SK-N-DZ (cell line): ENCODE measurements around the gene CEP85L.

ENCODE experiments used
- DNase-seq: peaks from one replicate; pipeline ENCODE4 v3.0.0-alpha.2; 2015; ENCODE audit warnings: low spot score

The CEP85L gene

DNA sequence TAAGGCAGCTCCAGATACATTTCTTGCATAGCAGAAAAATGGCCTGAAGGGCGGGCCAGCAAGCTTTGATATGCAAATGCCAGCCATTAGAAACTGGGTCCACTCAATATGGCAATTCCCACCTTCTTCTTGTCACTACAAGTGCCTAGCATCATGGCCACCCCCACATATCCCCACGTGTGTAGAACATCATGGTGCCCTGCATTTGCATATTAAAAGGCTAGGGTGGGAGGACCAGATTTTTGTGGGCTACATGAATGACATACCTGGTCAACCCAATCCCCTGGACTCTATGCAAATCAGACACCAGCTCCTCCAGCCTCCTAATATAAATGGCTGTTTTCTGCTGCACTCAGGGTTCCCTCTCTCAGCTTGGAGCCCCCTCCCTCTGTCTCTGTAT lies 71.6 kb downstream of the CEP85L start:
- DNase-seq, result no peak

DNA sequence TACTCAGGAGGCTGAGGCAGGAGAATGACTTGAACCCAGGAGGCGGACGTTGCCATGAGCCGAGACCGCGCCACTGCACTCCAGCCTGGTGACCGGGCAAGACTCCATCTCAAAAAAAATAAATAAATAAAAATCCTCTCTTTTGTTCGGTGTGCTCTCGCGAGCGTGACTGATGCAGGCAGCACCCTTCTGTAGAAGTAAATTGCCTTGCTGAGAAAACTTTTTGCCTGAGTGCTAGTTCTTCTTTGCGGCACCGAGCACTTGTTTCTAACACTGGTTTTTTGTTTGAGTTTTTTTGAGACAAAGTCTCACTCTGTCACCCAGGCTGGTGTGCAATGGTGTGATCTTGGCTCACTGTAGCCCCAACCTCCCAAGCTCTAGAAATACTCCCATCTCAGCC lies 72.8 kb downstream of the CEP85L start:
- no peak for DNase-seq

GRCh38 chr6:118577972-118578371 lies 73.4 kb downstream of the CEP85L start:
- DNase-seq, result no peak

DNA sequence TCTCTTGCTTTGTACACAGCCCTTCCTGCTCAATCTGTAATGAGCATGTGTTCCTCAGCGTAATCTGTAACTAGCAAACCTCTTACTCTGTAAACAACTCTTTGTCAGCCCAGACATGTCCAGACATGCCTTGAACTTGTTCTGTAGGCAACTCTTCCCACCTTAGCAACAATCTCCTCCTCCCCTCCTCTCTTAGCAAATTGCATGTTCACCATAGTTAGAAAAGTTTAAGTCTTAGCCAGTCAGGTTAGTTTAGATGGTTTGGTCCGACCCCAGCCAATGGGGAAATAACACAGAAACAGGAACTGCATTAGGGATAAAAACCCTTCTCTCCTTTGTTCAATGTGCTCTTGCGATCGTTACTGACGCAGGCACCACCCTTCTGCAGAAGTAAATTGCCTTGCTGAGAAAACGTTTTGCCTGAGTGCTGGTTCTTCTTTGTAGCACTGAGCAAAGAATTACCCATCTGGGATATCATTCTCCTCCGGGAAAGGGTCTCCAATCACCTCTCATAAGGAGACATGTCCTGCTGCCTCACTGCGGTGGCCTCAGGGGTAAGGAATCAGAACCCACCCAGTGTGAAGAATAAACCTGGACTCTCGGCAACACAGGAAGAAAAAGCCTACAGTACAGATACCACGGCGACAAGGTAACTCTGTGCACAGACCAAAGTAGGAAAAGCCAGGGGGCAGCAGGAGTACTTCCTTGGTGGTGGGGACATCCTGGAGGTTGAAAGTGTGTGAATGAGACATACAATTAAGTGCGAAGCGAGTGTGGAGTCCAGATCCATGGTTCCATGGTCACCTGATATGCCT lies 77.1 kb downstream of the CEP85L start:
- DNase-seq, result no peak

DNA sequence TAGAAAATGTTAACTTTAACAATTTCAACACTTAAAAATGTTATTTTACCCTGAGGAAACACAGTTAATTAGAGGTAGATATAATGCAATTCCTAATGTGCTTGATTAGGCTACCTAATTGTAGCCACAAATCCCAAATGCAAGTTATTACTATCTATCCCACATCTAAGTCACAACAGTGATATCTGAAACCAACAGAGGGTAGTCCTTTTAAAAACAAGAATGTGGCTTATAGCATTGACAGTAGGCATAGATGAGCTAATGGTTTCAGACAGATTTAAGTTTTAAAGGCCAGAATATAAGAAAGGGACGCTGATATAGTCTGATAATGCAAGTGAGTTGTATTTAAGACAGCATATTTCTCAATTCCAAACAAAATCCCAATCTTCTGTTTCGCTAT lies 80.3 kb downstream of the CEP85L start:
- no peak for DNase-seq

DNA sequence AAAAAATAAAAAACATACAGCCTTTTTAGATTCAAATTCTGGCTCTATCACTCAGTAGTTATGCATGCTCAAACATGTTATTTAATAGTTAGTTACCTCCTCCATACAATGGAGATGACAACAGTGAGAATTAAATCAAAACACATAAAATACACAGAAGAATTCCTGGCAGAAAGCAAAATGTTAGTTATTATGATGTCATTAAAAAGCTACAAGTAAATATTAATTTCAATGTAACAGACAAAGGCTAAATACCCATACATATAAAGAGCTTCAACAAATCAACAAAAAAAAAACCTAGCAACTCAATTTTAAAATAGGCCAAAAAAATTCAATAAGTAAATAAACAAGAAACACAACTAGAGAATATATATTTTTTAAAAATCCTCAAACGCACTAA lies 81.9 kb downstream of the CEP85L start:
- DNase-seq, result no peak

DNA sequence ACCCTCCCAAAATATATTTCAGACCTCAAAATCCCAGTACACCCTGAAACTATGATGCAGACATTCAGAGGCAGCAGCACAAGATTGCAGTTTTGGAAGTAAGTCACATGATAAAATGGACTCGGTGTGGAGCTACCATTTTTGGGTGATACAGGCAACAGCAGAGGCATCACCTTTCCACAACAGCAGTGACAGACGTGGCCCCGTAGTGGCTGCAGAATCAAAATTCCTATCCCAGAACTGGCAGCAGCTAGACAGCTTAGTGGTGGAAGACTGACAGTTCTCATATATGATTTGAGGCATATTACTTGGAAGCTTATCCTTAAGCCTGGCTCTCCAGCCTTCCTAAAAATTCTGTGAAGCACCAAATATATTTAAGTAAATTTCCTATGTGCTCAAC lies 83.4 kb downstream of the CEP85L start:
- DNase-seq, result no peak

GRCh38 chr6:118565311-118565960 lies 86.0 kb downstream of the CEP85L start:
- peak; percentile 32 for DNase-seq

- DNase-seq, result no peak
Observed at GRCh38 chr6:118562959-118563358, 88.4 kb downstream of the CEP85L start.

- no peak for DNase-seq
Observed at GRCh38 chr6:118562248-118562647, 89.1 kb downstream of the CEP85L start.

GRCh38 chr6:118559659-118560058 lies 91.7 kb downstream of the CEP85L start:
- DNase-seq, result no peak

DNA sequence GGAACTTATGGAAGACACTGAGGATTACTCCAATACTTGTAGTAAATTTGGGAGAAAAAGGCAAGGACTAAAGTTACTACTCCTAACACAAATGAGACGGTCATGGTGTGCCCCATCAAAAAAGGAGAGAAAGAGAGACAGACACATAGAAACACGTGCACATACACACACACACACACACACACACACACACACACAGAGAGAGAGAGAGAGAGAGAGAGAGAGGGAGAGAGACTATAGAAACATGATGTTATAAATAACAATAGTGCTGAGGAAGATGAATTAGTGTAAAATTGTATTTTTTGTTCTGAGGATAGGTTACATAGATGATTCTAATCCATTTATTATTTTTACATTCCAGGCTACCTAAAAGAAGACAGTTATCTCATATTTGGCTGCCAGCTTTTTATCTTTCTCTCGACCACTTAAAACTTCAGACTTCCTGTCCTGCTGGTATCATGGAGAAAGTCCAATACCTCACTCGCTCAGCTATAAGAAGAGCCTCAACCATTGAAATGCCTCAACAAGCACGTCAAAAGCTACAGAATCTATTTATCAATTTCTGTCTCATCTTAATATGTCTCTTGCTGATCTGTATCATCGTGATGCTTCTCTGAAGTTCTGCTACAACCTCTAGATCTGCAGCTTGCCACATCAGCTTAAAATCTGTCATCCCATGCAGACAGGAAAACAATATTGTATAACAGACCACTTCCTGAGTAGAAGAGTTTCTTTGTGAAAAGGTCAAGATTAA lies 92.8 kb downstream of the CEP85L start:
- DNase-seq, result no peak

DNA sequence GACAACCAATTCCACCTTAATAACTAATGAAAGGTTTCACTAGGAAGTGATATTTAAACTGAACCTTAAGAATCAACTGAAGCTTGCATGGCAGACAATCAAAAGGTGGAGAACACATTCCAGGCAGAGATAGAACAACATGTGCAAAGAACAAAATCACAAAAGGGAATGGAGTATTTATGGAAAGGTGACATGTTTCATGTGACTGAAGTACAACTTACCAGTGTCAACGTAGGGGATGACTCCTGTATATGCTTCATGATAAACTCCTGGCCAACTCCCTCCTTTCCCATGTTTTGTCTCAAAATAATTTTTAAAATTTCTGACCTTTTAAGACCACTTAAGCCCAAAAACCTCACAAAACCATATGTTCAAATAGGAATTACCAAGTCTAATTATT lies 96.7 kb downstream of the CEP85L start:
- no peak for DNase-seq

GRCh38 chr6:118553132-118553531 lies 98.3 kb downstream of the CEP85L start:
- DNase-seq, result no peak

DNA sequence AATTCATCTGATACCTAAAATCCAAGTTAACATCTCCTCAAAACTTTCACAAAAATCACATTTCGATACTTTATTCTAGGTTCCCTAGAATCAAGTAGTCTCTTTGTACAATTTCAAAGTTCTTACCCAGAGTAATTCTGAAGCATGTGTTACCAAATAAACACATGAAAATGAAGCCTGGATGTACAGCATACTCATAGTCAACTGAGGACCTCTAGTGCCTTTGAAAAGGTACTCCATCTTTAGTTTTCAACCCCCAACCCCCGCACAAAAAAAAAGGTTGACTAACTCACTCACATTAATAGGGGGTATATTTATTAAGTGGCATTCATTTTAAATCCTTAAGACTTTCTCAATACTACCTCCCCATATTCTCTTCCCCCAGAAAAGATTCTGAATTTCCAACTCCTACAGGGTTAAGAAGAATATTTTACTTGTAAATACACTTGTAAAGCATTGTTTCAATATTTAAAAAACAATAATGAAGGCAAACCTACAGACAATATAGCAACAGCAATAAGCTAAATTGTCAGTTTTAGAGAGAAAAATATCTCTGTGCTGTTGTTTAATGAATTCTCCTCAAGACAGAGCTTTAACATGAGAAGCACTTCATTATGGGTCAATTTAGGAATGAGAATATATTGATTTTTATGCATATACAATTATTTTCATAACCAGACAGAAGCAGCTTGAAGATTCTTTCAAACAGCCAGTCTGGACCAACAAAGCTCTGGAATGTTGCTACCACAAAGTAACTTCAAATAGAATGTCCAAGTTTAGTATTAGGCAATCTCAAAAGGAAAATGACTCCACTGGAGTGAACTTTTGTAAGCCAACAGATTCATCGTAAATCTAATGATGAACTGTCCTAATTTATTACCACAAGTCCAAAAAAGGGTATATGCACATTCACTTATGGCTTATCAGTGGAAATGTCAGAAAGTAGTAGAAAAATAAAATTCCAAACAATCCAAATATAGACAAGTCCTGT lies 100.0 kb downstream of the CEP85L start:
- DNase-seq, result peak; percentile 42

DNA sequence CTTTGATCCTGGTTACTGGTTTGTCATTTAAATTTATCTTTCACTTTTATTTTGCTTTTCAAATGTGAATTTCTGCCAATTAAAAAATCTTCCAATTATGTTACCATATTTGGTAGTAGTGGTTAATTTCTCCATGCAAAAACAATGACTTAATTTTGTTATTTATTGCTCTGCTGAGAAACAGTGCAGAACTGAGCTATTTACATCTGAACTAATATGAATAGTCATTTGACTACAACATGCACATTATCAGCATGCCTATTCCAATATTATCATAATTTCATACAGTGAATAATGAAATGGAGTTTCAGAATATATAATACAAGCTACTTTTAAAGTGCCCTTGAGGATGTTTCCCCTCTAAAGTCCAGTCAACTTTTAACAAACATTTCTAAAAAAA lies 102.8 kb downstream of the CEP85L start:
- no peak for DNase-seq

DNA sequence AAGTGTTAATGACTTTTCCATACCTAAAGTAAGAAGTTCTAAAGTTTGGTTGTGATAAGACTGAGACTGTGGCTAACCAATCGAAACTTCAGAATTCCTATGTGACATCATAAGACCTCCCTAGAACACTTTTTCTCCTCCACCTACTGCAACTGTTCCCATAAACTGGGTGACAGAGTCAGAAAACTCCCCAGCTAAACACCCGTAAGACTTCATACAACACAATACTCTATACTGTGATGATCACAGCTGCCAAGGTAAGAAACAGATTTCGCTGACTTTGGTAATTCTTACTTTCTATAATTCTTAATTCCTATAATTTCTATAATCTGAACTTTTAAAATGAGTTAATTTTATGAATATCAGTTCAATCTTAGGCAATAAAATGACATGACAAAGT lies 103.3 kb downstream of the CEP85L start, which contains the start of gene PLN:
PLN (plus strand) TSS at position 161 of the 400 bp plus-strand sequence. CDS start 10,626 bp downstream, outside the sequence.
- no peak for DNase-seq

DNA sequence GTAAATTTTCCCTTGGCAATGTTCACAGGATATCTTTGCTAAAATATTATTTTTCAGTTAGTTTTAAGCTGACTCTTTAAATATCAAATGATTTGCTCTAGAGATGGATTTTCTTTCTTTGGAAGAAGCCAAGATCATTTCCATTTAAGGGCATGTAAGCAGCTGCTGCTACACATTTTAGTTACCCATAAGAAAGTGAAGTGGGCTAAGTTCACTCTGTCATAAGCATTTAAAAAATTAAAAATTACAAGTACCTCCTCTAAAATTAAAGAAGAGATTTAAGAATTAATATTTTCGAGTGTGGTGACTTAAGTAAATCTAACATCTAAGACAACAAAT lies 104.5 kb downstream of the CEP85L start:
- DNase-seq, result no peak

DNA sequence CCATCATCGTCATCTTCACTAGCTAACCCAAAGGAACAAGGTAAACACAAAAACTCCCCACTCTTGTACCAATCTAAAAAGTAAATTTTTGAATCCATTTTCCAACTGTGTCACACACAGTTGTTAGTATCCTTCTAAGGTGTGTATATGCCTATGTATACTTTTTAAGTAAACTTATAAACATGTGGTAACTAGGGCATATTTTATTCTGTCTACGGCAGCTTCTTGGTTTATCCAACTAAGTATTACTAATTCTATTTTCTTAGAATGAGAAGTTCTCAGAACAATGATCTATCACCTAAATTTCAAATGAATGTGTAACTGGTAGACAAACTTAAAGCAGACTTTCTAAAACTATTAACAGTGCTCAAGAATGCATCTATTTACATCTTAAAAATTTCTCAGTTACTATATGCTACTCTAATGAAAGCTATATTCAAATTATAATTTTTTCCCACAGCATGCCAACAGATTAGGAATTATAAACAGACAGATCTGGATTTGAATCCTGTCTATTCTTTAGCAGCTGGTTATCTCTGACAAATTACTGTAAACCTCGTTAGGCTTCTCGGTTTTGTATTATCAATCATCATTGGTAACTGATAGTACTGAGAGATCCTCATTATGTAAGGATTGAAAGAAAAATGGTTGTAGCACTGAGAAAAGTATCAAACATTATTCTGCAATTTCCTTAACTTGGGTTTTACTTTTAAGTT lies 105.1 kb downstream of the CEP85L start:
- peak; percentile 5 for DNase-seq

- no peak for DNase-seq
Observed at GRCh38 chr6:118544105-118544504, 107.3 kb downstream of the CEP85L start.
